ENCODE measurements around the gene LAMTOR2.

The LAMTOR2 gene

GRCh38 chr1:156099282-156099681 is 44.7 kb downstream of the LAMTOR2 start:
- no peak for DNase-seq (ENCODE audit: low read depth in 2 of 2)

- DNase-seq (ENCODE audit: low read depth in 2 of 2), result no peak
These were observed 45.8 kb downstream of the LAMTOR2 start for GRCh38 chr1:156100205-156100995.

GRCh38 chr1:156101880-156102279 is 47.3 kb downstream of the LAMTOR2 start:
- no peak for DNase-seq (ENCODE audit: low read depth in 2 of 2)

- no peak for DNase-seq (ENCODE audit: low read depth in 2 of 2)
These were observed 48.3 kb downstream of the LAMTOR2 start for GRCh38 chr1:156102633-156103511.

GRCh38 chr1:156103521-156103947 is 49.0 kb downstream of the LAMTOR2 start:
- no peak for DNase-seq (ENCODE audit: low read depth in 2 of 2)

GRCh38 chr1:156104065-156104810 is 49.7 kb downstream of the LAMTOR2 start:
- DNase-seq (ENCODE audit: low read depth in 2 of 2), result no peak

- no peak for DNase-seq (ENCODE audit: low read depth in 2 of 2)
These were observed 50.6 kb downstream of the LAMTOR2 start for GRCh38 chr1:156104861-156105832.

- DNase-seq (ENCODE audit: low read depth in 2 of 2), result no peak
These were observed 52.3 kb downstream of the LAMTOR2 start for GRCh38 chr1:156106624-156107488.

- no peak for DNase-seq (ENCODE audit: low read depth in 2 of 2)
These were observed 53.5 kb downstream of the LAMTOR2 start for GRCh38 chr1:156108057-156108456.
